Measurements from ENCODE around the gene PITX2. TPM values are rescaled to one million over a fixed set of nuclear protein-coding genes. Genes with fewer than 3 reads are reported as not detected.
"Not testable (repeated sequence)": the region's sequence is repeated elsewhere in the genome, so short reads cannot be mapped to it uniquely, and the experiment has no call there.

PITX2 gene
- total RNA-seq, 1 donor from 2014 or later = not detected

DNA sequence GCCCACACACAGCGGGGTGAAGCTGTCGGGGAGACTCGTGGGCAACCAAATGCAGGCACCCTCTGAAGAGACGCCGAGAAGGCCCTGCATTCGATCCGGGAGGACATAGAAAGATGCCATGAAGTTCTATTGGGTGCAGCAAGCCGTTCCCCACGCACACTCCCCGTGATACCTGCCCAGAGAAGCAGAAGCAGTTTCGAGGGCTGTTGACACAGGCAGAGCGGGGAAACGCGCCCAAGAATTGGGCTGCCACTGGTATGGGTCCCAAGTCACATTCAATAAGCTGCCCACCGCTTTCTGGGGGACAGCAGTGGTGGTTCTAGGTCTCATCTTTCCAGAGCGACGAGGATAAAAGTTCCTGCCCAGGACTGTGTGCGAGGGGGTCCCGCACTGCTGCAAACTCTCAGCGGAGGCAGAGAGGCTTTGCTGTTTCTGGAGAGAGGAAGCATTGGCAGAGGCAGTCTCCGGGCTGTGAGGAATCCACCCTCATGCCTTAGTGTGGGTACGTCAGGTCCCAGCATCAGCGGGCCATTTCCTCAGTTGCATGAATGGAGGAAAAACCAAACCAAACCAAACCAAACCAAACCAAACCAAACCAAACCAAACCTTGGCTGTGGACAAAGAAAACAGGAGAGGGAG is 10.1 kb downstream of the PITX2 start:
- DNase-seq (ENCODE audit: low spot score) = no peak

DNA sequence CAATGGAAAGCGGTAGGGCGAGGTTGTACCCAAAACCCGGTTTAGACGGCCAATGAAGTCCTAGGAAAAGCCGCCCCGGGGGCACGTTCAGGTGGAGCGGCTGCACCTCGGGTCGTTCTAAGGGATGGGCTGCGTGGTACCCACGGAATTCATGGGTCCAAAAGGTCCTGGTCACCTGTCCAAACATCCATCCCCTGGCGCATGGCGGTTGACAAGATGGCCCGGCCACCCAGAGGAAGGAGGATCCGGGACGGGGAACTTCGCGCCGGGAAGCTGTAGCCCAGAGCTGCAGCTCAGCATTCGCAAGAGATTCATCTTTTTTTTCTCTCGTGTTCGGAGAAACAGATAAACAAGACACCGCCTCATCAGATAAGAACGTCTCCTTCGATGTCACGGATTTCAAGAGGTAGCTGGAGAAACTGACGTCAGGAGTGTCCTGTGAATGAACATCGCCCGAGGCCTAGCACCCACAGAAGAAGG is 10.9 kb downstream of the PITX2 start:
- no peak for DNase-seq (ENCODE audit: low spot score)

DNA sequence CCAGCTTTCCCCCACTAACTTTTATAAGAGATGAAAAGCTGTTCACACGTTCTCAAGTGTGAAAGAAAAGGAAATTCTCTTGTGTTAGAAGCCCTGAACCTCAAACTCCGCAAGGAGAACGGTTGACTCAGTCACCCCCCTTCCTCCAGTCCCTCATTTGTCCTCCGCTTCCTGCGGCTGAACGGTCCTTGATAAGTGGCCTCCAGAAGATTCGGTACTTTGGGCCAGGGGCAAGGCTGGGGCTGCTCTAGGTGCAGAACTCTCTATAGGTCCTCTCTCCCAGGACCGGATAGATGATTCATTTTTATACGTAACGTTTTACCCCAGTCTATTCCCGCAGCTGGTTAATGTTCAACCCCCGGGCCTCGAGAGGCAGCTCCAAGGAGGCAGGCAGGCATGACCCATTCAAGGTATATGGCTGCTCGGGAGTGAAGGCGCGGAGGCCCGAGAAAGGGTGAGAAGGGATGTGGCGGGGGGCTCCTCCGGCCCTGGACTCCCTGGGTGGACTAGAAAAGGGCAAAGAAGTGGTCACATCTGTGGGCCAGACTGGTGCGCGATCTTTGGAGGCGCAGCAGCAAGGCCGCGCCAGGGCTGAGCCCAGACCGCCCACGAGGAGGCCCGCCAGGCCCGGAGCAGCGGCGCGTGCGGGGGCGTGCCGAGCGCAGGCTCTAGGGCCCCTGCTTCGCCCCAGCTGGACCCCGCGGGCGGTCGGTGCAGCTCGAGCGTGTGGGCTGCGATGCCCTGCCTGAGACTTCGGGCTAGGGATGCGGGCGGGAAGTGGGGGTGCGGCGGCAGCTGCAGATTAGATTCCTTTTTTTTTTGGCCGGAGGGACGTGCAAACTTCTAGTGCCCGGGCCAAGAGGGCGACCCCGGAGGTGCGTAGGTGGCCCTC is 11.7 kb downstream of the PITX2 start:
- no peak for DNase-seq (ENCODE audit: low spot score)

DNA sequence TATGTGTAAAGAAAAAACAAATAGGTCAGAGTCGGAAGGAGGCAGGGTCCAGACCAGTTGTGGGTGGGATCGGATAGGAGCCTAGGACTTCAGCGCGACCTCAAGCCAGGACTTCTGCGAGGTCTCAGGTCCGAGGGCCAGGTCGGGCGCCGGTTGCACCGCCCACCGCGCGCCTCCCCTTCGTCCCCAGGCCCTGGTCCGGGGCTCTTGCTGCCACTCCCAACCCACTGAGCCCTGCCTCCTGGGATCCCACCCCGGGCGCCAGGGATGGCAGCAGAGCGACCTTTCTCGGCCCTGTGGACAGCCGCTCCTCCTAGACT is 12.3 kb downstream of the PITX2 start:
- no peak for DNase-seq (ENCODE audit: low spot score)

DNA sequence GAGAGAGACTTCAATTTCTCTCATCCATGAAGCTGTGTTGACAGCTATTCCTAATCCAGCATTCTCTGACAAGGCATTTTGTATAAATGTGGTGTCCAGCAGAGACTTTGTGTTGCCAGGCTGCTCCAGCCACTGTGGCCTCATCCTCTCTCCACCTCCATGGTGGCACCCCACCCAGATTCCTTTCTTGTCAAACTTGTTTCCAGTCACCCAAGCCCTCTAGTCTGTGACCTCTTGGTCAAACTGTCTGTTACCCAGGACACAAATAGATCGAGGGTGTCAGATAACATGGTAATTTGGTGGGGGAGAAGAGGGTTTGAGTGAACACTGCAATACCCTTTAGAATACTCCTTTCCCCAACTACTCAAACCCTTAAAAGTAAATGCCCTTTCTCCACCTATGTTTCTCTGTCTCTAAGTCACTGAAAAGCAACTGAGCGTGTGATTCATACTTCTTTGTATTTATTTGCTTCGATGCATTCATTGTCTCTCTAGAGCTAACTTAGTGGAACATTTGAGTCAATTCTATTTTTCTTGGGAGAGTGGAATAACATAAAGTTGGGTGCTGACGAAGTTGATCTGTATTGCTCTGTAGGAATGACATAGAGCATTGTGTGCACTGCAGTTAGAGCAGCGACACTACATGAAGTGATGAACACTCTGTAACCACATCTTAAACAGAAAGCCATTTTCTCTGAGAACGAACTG is 13.7 kb downstream of the PITX2 start:
- DNase-seq (ENCODE audit: low spot score) = no peak

DNA sequence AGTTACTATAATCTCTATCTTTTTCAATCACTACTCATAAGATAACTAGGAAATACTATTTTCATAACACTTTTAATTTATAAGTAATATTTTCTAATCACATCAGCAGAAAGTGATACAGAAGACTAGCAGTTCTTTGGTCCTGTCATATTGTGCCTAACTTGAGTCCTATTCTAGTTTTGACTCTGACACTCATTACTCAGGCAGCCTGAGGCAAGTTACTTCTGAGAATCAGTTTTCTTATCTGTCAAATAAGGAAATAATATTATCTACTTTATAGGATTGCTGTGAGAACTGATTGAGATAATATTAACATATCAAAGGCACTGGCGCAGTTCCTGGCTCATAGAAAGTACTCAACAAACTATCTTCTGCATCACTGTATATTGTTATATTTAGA is 17.8 kb downstream of the PITX2 start:
- DNase-seq (ENCODE audit: low spot score) = no peak

DNA sequence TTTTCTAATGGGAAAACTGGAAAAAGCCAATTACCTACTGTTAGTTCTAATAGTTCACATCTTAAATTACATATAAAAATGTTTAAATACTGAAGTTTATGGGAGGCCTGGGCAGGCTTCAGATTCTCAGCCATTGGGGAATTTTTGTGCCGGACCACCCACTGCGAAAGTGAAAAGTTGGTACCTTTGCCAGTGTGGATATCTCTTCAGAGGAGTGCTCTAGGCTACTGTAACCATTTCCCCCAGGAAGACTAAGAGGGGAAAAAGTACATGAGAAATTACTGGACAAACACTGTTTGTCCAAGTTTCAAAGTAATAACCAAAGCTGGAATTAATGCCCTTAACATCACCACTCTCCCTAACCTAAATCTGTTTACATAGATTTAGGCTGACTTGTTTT is 20.8 kb downstream of the PITX2 start:
- no peak for DNase-seq (ENCODE audit: low spot score)

DNA sequence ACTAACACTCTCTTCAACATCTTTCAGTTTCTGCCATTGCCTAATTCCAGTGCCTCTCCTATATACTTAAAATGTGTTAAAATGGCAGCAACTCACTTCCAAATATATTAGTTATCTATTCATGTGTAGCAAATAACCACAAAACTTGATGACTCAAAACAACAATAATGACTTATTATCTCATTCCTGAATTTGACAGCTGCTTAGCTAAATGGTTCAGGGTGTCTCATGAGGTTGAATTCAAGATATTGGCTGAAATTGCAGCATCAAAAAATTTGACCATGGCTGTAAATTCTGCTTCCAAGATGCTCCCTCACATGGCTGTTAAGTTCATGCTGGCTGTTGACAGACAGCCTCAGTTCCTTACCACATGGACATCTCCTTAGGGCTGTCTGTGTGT is 25.3 kb downstream of the PITX2 start:
- DNase-seq (ENCODE audit: low spot score) = no peak

DNA sequence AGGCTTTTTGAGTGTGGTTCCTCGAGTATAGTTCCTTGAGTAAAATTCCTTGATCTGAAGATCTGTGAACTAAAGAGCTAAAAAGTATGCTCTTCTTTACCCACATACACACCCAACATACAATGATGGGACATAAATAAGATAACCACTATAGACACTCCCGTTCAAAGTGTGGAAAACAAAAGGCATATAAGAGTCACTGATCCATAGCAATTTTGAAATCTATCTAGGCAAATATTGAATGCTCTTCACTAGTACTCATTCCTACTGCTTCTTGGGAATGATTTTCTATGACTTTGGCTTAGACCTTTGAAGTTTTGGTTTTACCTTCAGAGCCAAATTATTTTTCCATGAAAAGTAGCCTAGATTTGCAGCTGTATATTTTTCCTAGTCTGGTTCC is 26.4 kb downstream of the PITX2 start:
- no peak for DNase-seq (ENCODE audit: low spot score)

DNA sequence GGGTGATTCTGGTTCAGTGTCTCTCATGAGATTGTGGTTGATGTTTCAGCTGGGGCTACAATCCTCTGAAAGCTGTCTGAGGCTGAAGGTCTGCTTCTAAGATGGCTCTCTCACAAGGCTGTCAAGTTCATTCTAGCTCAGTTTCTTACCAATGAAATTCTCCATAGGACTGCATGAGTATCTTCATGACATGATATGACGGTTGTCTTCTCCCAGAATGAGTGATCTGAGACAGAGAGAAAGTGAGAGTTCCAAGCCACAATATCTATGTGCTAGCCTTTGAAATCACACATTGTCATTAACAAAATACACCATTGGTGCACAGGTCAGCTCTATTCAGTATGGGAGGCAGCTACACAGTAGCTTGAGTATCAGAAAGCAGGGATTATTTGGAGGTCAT is 27.3 kb downstream of the PITX2 start:
- no peak for DNase-seq (ENCODE audit: low spot score)

DNA sequence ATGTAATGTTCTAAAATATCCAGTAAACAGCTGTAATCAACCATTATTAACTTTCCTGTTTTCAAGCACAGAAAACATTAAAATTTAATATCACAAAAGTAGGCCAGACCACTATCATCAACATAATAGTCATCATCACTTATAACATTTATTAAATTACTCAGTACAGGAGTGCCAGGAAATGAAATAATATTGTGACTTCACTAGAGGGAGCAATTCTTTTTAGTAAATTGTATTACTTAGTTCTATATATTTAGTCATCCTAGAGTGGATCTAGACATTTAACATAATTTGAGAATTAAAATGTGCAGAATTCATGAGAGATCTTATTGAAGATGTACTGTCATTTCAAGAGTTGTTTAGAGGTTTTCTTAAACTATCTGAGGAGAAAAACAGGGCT is 33.6 kb downstream of the PITX2 start:
- DNase-seq (ENCODE audit: low spot score) = no peak

DNA sequence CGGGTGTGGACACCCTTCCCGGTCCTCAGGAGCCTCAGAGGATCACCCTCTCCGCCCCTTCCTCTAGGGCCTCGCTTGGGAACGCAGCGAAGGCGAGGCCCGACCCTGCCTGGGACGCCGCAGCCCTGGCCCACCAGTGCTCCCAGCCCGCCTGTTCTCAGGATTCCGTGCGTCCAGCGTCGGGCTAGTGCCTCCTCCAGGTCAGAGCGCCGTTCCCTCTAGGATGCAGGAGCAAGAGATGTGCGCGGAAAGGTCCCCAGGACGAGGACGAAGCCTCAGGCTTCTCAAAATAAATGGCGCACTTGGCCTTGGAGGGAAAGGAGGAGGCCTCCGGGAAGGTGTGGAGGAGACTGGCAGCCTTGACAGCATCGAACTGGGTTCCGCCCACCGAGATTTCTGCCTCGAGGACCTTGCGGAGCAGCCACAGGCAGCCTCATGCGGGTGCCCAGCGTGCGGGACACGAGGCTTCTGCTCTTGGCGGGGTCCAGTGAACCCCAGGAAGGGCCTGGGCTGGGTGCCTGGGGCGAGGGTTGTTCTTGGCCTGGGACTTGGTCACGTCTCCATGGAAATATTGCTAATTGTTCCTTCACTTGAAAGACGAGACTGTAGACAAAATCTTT is 35.1 kb downstream of the PITX2 start:
- no peak for DNase-seq (ENCODE audit: low spot score)

DNA sequence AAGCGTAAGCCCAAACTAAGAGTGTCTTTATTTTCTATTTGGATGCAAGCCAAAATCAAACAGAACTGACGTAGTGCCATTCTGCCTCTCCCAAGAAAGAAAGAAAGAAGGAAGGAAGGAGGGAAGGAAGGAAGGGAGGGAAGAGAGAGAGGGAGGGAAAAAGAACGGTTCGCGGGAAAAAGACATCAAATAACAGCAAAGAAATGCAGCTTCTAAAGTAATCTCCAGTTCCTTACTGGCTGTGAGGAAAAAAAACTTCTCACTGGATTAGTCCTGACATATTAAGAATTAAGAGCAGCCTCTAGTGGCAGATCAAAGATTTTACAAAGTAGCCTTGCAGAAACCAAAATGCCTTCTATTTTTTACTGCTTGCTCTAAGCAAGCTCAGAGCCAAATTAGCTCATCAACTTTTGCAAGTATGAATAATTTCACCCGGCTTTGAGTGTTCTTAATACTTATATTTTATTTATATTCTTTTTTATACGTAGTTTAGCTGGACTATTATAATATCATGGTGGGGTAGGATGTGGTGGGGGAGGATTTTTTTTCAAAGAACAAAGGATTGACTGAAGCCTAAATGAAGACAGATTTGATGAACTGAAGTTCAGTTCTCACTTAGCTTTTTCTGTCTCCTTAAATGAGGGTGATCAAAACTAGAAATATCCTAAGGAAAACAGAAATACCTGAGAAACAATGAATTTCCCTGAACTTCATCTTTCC is 36.6 kb downstream of the PITX2 start:
- no peak for DNase-seq (ENCODE audit: low spot score)

DNA sequence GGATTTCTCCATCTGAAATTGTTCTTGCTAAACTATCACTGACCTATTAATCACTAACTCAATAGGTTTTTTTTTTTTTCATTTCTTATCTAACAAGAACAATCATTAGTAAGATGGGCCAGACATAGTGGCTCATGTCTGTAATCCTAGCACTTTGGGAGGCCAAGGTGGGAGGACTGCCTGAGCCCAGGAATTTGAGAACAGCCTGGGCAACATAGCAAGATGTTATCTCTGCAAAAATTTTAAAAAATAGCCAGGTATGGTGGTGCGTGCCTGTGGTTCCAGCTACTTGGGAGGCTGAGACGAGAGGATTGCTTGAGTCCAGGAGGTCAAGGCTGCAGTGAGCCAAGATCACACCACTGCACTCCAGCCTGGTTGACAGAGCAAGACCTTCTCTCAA is 46.2 kb downstream of the PITX2 start:
- DNase-seq (ENCODE audit: low spot score) = not testable (repeated sequence)

Other genes starting within 250 kb of the PITX2 start
- gene ENPEP, start 146.9 kb downstream of the PITX2 start, total RNA-seq = 13.9 TPM